ENCODE measurements around the gene PDE11A.

The PDE11A gene

GRCh38 chr2:177641331-177641730, 431.2 kb downstream of the PDE11A start:
- TF ChIP-seq, protein P1, sequence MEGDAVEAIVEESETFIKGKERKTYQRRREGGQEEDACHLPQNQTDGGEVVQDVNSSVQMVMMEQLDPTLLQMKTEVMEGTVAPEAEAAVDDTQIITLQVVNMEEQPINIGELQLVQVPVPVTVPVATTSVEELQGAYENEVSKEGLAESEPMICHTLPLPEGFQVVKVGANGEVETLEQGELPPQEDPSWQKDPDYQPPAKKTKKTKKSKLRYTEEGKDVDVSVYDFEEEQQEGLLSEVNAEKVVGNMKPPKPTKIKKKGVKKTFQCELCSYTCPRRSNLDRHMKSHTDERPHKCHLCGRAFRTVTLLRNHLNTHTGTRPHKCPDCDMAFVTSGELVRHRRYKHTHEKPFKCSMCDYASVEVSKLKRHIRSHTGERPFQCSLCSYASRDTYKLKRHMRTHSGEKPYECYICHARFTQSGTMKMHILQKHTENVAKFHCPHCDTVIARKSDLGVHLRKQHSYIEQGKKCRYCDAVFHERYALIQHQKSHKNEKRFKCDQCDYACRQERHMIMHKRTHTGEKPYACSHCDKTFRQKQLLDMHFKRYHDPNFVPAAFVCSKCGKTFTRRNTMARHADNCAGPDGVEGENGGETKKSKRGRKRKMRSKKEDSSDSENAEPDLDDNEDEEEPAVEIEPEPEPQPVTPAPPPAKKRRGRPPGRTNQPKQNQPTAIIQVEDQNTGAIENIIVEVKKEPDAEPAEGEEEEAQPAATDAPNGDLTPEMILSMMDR (IDR thresholded peaks at IDR 0.05; ENCODE audit: extremely low read depth, insufficient read depth, missing control alignments), result no peak
- DNase-seq (ENCODE audit: low spot score), result no peak
- in situ Hi-C loops (cut with MboI; ENCODE audit: low pct_unique_long_range_greater_than_20kb, low sequenced_read_pairs, unreplicated experiment), result no loop called here

DNA sequence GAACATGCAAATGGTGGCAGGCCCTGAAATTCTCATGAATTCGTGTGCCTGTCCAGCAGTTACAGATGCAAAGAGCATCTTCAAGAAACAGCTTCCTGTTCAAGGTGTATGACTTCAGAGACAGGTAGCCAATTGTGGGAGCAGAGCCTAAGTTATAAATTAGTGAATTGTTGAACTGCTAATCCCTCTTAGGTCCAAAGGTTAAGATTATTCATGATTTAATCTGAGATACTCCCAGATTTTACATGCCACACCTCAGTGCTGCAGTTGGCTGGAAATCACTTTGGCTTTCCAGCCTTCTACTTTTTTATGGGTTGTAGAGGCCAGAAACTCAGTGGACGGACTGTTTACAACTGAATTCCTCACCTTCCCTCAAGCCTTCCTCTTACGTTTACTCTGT, 432.2 kb downstream of the PDE11A start:
- in situ Hi-C loops (cut with MboI; ENCODE audit: low pct_unique_long_range_greater_than_20kb, low sequenced_read_pairs, unreplicated experiment), result no loop called here
- no peak for DNase-seq (ENCODE audit: low spot score)
- TF ChIP-seq, protein P1 (IDR thresholded peaks at IDR 0.05; ENCODE audit: extremely low read depth, insufficient read depth, missing control alignments), result no peak

DNA sequence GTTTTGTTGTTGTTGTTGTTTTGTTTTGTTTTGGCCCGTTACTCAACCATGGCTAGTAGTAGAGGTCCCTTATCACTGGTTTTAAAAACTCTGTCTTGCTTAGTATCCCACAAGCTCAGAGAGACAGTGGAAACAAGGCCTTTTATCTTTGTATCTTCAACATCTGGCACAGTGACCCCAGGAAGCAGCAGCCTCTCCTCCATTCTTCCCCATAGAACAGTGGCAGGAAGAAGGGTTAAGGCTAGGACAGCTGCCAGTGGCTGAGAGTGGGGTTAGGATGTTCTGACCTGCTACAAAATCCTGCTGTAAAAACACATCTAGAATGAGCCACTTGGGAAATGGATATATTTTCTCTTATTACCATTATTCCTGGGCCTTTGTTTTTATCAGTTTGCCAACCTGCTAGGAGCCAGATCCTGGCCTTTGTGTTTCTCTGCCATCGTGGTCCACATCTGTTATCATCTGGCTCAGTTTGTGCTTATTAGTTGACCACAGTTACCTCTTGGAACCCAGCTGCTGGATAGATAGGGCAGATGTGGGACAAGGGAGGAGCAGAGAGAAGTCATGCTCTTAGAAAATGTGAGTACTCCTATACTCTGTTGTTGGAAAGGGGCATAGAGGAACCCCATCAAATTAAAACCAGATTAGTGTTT, 433.2 kb downstream of the PDE11A start:
- TF ChIP-seq, protein P1 (IDR thresholded peaks at IDR 0.05; ENCODE audit: extremely low read depth, insufficient read depth, missing control alignments), result no peak
- DNase-seq (ENCODE audit: low spot score), result no peak
- in situ Hi-C loops (cut with MboI; ENCODE audit: low pct_unique_long_range_greater_than_20kb, low sequenced_read_pairs, unreplicated experiment), result no loop called here

GRCh38 chr2:177638507-177638906, 434.1 kb downstream of the PDE11A start:
- TF ChIP-seq, protein P1 (IDR thresholded peaks at IDR 0.05; ENCODE audit: extremely low read depth, insufficient read depth, missing control alignments), result no peak

DNA sequence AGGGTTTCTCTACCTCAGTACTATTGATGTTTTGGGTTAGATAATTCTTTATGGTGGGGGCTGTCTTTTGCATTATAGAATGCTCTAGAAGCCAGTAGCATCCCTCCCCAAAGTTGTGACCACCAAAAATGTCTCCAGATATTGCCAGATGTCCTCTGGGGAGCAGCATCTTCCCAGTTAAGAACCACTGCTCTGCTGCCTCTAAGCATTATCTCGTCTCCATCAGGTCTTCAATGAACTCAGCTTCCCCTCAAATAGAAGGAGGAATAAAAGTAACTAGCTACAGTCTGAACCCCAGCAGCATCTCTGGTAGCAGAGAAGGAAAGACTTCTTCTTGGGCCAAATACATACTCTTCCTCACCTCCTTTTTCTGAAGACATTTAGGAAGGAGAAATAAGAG, 435.9 kb downstream of the PDE11A start:
- DNase-seq (ENCODE audit: low spot score), result no peak
- TF ChIP-seq, protein P1 (IDR thresholded peaks at IDR 0.05; ENCODE audit: extremely low read depth, insufficient read depth, missing control alignments), result no peak
- in situ Hi-C loops (cut with MboI; ENCODE audit: low pct_unique_long_range_greater_than_20kb, low sequenced_read_pairs, unreplicated experiment), result no loop called here

More at GRCh38 chr2:177638507-177638906, 434.1 kb downstream of the PDE11A start:
- DNase-seq (ENCODE audit: low spot score), result no peak
- in situ Hi-C loops (cut with MboI; ENCODE audit: low pct_unique_long_range_greater_than_20kb, low sequenced_read_pairs, unreplicated experiment), result no loop called here

DNA sequence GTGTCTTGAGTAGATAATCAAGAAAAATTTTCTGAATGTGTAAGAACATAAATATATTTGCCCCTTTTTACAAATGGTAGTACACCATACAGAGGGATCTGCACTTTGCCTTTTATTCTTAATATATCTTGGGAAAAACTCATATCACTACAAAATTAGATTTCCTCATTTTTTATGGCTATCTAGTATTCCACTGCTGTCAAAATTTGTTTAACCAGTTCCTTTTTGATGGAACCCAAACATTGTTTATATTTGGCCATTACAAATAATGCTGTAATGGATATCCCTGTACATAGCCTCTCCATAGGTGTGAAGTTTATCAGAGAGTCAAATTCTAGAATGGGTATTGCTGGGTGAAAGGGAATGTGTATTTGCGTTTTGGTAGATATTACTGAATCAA, 436.9 kb downstream of the PDE11A start:
- DNase-seq (ENCODE audit: low spot score), result no peak
- in situ Hi-C loops (cut with MboI; ENCODE audit: low pct_unique_long_range_greater_than_20kb, low sequenced_read_pairs, unreplicated experiment), result no loop called here
- TF ChIP-seq, protein P1 (IDR thresholded peaks at IDR 0.05; ENCODE audit: extremely low read depth, insufficient read depth, missing control alignments), result no peak

Measured in GM13977 (cell line).